Embryonic facial prominence (tissue), 1 donor: Measurements from ENCODE around the gene CHST1.

Experiments used
- DNase-seq: peaks from one replicate; pipeline ENCODE4 v3.0.0-alpha.2; 2016; ENCODE audit errors: extremely low spot score

CHST1 gene

GRCh38 chr11:45606514-45607281 lies 58.7 kb downstream of the CHST1 start:
- no peak for DNase-seq

GRCh38 chr11:45605051-45605450 lies 60.4 kb downstream of the CHST1 start:
- no peak for DNase-seq

- DNase-seq, result no peak
These were observed 61.3 kb downstream of the CHST1 start for GRCh38 chr11:45603946-45604682.

GRCh38 chr11:45599161-45599943 lies 66.1 kb downstream of the CHST1 start:
- no peak for DNase-seq
